ENCODE measurements around the gene ST6GALNAC1.

- TF ChIP-seq POLR2A (IDR thresholded peaks at IDR 0.05; ENCODE audit: low read length) (no peak), GATA1 (IDR thresholded peaks at IDR 0.05; ENCODE audit: low read depth, low read length) (no peak)
These were observed 50.2 kb downstream of the ST6GALNAC1 start for GRCh38 chr17:76593384-76593826.
